Measurements from ENCODE around the gene DOCK3.

Gene DOCK3

DNA sequence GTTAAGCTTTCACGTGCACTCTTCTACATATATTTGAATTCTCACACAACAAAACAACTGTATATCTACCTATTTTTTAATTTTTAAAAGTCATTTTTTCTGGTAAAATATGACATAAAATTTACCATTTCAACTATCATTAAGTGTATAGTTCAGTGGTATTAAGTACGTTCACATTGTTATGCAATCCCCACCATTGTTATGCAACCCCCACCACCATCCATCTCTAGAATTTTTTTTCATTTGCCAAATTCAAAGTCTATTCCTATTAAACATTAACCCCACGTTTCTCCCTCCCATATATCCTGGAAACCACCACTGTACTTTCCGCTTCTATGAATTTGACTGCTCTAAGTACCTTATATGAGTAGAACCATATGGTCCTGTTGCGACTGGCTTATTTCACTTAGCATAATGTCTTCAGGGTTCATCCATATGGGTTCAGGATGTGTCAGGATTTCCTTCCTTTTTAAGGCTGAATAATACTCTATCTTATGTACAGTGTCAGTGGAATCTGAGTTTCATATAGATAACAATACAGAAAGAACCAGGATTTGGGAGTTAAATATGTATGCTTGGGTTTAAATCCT, 279.2 kb downstream of the DOCK3 start:
- no peak for TF ChIP-seq SIN3A (IDR thresholded peaks at IDR 0.05; ENCODE audit: borderline replicate concordance, insufficient read depth, low read length)
- no peak for TF ChIP-seq FOXP2 (optimal IDR thresholded peaks at IDR 0.05; ENCODE audit: borderline replicate concordance, extremely low read depth, extremely low read length, insufficient read depth)
- TF ChIP-seq, protein P1, sequence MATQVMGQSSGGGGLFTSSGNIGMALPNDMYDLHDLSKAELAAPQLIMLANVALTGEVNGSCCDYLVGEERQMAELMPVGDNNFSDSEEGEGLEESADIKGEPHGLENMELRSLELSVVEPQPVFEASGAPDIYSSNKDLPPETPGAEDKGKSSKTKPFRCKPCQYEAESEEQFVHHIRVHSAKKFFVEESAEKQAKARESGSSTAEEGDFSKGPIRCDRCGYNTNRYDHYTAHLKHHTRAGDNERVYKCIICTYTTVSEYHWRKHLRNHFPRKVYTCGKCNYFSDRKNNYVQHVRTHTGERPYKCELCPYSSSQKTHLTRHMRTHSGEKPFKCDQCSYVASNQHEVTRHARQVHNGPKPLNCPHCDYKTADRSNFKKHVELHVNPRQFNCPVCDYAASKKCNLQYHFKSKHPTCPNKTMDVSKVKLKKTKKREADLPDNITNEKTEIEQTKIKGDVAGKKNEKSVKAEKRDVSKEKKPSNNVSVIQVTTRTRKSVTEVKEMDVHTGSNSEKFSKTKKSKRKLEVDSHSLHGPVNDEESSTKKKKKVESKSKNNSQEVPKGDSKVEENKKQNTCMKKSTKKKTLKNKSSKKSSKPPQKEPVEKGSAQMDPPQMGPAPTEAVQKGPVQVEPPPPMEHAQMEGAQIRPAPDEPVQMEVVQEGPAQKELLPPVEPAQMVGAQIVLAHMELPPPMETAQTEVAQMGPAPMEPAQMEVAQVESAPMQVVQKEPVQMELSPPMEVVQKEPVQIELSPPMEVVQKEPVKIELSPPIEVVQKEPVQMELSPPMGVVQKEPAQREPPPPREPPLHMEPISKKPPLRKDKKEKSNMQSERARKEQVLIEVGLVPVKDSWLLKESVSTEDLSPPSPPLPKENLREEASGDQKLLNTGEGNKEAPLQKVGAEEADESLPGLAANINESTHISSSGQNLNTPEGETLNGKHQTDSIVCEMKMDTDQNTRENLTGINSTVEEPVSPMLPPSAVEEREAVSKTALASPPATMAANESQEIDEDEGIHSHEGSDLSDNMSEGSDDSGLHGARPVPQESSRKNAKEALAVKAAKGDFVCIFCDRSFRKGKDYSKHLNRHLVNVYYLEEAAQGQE (IDR thresholded peaks at IDR 0.05; ENCODE audit: insufficient read depth in 1 of 2, low read depth in 2 of 2, low read length in 2 of 2) = no peak
- TF ChIP-seq TAF1 (IDR thresholded peaks at IDR 0.05; ENCODE audit: borderline replicate concordance, insufficient read depth, low read length) = no peak
- TF ChIP-seq POLR2AphosphoS5 (IDR thresholded peaks at IDR 0.05; ENCODE audit: low read depth, low read length) = no peak

DNA sequence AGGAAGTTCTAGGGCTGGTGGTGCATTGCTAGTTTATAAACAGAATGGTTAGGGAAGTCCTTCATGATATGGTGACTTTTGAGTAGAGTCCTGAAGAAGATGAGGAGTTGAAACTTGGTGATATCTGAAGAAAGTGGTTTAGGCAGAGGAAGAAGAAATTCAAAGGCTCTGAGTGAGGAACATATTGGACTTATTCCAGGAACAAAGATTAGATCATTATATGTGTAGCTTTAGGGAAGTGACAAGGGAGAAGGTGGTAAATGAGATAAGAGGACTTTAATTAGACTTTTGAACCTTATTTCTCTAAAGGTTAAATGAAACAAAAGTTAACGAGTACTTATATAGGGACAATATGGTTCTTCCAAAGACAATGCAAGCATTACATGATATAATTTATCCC, 286.7 kb downstream of the DOCK3 start:
- no peak for TF ChIP-seq POLR2AphosphoS5 (IDR thresholded peaks at IDR 0.05; ENCODE audit: low read depth, low read length)
- TF ChIP-seq, protein P1 (IDR thresholded peaks at IDR 0.05; ENCODE audit: insufficient read depth in 1 of 2, low read depth in 2 of 2, low read length in 2 of 2) = no peak
- no peak for TF ChIP-seq TAF1 (IDR thresholded peaks at IDR 0.05; ENCODE audit: borderline replicate concordance, insufficient read depth, low read length)
- TF ChIP-seq SIN3A (IDR thresholded peaks at IDR 0.05; ENCODE audit: borderline replicate concordance, insufficient read depth, low read length) = no peak

DNA sequence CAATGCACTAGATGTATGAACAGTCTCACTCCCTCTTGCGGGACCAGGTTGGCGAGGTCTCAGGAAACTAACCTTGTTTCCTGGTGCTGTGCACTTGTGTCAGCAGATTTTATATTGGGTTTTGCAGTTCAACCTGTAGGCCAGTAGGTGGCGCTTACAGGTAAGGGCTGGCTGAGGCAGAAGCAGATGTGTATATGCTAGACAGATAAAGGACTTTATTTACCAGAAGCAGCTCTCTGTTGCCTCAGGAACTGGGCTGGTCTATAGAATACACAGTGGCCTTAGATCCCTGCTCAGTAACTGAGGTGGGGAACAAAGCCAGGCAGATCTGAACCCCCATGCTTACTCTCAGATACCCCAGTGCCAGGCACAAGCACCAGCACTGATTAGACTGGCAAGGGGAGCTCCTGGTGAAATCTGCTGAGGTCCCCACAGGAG, 296.8 kb downstream of the DOCK3 start:
- TF ChIP-seq SIN3A (IDR thresholded peaks at IDR 0.05; ENCODE audit: borderline replicate concordance, insufficient read depth, low read length) = no peak
- TF ChIP-seq, protein P1 (IDR thresholded peaks at IDR 0.05; ENCODE audit: insufficient read depth in 1 of 2, low read depth in 2 of 2, low read length in 2 of 2) = no peak
- TF ChIP-seq TAF1 (IDR thresholded peaks at IDR 0.05; ENCODE audit: borderline replicate concordance, insufficient read depth, low read length) = no peak
- no peak for TF ChIP-seq FOXP2 (optimal IDR thresholded peaks at IDR 0.05; ENCODE audit: borderline replicate concordance, extremely low read depth, extremely low read length, insufficient read depth)
- no peak for TF ChIP-seq POLR2AphosphoS5 (IDR thresholded peaks at IDR 0.05; ENCODE audit: low read depth, low read length)

DNA sequence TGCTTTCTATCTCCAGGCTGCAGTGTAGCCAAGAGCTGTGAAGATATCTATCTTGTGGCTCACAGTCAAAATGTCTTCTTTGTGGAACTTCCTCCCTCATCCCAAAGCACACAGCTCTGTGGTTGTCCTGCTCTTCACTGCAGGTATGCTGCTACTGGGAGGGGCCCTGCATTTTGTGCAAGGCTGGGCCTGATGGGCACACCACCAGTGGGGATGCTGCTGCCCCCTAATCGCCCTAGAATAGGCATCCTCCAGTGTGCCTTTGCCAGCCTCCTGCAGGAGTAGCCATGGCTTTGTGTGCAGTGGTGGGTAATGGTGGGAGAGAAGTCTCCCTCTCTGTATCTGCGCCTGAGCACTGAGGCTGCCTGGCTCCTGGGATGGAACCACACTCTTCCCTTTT, 297.3 kb downstream of the DOCK3 start:
- no peak for TF ChIP-seq POLR2AphosphoS5 (IDR thresholded peaks at IDR 0.05; ENCODE audit: low read depth, low read length)
- no peak for TF ChIP-seq SIN3A (IDR thresholded peaks at IDR 0.05; ENCODE audit: borderline replicate concordance, insufficient read depth, low read length)
- TF ChIP-seq FOXP2 (optimal IDR thresholded peaks at IDR 0.05; ENCODE audit: borderline replicate concordance, extremely low read depth, extremely low read length, insufficient read depth) = no peak

DNA sequence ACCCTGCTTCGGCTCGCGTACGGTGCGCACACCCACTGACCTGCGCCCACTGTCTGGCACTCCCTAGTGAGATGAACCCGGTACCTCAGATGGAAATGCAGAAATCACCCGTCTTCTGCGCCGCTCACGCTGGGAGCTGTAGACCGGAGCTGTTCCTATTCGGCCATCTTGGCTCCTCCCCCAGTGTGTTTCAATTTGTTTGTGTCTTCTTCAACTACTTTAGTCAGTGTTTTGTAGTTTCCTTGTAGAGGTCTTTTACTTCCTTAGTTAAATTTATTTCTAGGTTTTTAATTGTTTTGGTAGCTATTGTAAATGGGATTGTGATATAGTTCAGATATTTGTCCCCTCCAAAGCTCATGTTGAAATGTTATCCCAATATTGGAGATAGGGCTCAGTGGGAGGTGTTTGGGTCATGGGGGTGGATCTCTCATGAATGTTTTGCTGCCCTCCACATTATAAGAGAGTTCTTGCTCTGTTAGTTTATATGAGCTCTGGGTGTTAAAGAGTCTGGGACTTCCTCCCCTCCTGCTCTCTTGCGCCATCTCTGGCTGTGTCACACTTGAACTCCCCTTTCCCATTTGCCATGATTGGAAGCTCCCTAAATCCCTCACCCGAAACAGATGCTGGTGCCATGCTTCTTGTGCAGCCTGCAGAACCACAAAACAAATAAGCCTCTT, 304.4 kb downstream of the DOCK3 start:
- TF ChIP-seq TAF1 (IDR thresholded peaks at IDR 0.05; ENCODE audit: borderline replicate concordance, insufficient read depth, low read length) (no peak), POLR2AphosphoS5 (IDR thresholded peaks at IDR 0.05; ENCODE audit: low read depth, low read length) (no peak), SIN3A (IDR thresholded peaks at IDR 0.05; ENCODE audit: borderline replicate concordance, insufficient read depth, low read length) (no peak), FOXP2 (optimal IDR thresholded peaks at IDR 0.05; ENCODE audit: borderline replicate concordance, extremely low read depth, extremely low read length, insufficient read depth) (no peak)
- TF ChIP-seq, protein P1 (IDR thresholded peaks at IDR 0.05; ENCODE audit: insufficient read depth in 1 of 2, low read depth in 2 of 2, low read length in 2 of 2) = no peak

Measured in PFSK-1 (cell line).